ENCODE data around the gene NXPE2.

The NXPE2 gene

GRCh38 chr11:114736806-114737205 lies 58.5 kb downstream of the NXPE2 start:
- DNase-seq (ENCODE audit: low read depth), result no peak
- TF ChIP-seq CTCF (IDR thresholded peaks at IDR 0.05; ENCODE audit: low read length, missing control alignments), result no peak
- no peak overlapping the region for H3K4me3 ChIP-seq (replicated peaks; ENCODE audit: low read depth, low read length)

- H3K4me3 ChIP-seq (replicated peaks; ENCODE audit: low read depth, low read length), result no peak overlapping the region
- DNase-seq (ENCODE audit: low read depth), result peak; percentile 55
- TF ChIP-seq CTCF (IDR thresholded peaks at IDR 0.05; ENCODE audit: low read length, missing control alignments), result peak; percentile 85
These were observed 60.6 kb downstream of the NXPE2 start for GRCh38 chr11:114738954-114739353.

DNA sequence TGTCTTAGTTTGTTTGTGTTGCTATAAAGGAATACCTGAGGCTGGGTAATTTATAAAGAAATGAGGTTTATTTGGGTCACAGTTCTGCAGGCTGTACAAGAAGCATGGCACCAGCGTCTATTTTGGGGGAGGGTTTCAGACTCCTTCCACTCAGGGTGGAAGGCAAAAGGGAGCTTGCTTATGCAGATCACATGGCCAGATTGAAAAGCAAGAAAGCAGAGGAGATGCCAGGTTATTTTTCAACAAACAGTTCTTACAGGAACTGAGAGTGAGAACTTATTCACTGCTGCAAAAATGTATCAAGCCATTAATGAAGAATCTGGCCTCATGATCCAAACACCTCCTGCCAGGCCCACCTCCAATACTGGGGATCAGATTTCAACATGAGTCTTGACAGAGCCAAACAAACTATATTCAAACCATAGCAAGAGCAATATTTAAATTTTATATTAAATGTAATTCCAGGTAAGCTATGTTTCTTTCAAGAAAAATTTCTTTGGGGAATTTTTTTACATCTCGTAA lies 66.9 kb downstream of the NXPE2 start:
- no peak overlapping the region for H3K4me3 ChIP-seq (replicated peaks; ENCODE audit: low read depth, low read length)
- TF ChIP-seq CTCF (IDR thresholded peaks at IDR 0.05; ENCODE audit: low read length, missing control alignments), result no peak
- DNase-seq (ENCODE audit: low read depth), result no peak

DNA sequence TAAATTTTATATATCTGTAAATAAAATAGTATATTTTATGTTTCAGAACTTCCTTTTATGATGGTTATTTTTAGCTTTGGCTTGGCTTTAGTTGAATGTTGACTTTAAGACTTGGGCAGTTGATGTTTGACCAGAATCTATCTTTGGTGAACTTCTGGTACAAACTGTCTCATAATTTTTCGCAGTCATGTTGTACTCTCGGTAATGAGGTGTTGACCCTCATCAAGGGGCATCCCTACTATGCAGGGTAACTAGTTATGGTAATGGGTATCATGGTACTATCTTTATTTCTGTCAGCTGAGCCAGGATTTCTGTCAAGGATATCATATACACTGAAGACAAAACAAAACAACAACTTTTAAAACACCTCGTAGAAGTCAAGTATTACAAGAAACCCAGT lies 67.7 kb downstream of the NXPE2 start:
- TF ChIP-seq CTCF (IDR thresholded peaks at IDR 0.05; ENCODE audit: low read length, missing control alignments), result no peak
- DNase-seq (ENCODE audit: low read depth), result no peak
- H3K4me3 ChIP-seq (replicated peaks; ENCODE audit: low read depth, low read length), result no peak overlapping the region
